GM12874 (cell line): ENCODE measurements around the gene SLC22A23.

ENCODE experiments used
- TF ChIP-seq, protein P1 (sequence below): IDR thresholded peaks from 2 replicates; pipeline ENCODE4 v1.5.1; 2011; ENCODE audit warnings: low read depth, mild to moderate bottlenecking, control low read depth, low read length, moderate library complexity; ENCODE audit not compliant: insufficient read depth

The SLC22A23 gene

DNA sequence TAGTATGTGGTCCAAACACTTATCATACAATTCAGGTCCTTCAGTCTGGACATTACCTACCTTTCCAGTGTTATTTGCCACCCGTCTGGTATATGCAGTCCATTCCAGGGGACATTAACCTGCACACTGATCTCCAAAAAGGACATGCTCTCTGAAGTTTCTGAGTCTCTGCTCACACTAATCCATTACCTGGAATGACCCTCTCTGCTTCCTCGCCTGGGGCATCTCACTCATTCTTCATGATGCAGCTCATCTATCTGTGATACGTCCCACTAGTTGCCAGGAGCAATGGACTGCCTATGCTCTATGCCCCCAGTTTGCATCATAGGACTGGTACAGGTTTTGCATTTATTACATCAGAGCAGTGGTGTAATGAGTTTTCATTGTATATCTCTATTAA, 223.5 kb downstream of the SLC22A23 start:
- TF ChIP-seq, protein P1, sequence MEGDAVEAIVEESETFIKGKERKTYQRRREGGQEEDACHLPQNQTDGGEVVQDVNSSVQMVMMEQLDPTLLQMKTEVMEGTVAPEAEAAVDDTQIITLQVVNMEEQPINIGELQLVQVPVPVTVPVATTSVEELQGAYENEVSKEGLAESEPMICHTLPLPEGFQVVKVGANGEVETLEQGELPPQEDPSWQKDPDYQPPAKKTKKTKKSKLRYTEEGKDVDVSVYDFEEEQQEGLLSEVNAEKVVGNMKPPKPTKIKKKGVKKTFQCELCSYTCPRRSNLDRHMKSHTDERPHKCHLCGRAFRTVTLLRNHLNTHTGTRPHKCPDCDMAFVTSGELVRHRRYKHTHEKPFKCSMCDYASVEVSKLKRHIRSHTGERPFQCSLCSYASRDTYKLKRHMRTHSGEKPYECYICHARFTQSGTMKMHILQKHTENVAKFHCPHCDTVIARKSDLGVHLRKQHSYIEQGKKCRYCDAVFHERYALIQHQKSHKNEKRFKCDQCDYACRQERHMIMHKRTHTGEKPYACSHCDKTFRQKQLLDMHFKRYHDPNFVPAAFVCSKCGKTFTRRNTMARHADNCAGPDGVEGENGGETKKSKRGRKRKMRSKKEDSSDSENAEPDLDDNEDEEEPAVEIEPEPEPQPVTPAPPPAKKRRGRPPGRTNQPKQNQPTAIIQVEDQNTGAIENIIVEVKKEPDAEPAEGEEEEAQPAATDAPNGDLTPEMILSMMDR: no peak

DNA sequence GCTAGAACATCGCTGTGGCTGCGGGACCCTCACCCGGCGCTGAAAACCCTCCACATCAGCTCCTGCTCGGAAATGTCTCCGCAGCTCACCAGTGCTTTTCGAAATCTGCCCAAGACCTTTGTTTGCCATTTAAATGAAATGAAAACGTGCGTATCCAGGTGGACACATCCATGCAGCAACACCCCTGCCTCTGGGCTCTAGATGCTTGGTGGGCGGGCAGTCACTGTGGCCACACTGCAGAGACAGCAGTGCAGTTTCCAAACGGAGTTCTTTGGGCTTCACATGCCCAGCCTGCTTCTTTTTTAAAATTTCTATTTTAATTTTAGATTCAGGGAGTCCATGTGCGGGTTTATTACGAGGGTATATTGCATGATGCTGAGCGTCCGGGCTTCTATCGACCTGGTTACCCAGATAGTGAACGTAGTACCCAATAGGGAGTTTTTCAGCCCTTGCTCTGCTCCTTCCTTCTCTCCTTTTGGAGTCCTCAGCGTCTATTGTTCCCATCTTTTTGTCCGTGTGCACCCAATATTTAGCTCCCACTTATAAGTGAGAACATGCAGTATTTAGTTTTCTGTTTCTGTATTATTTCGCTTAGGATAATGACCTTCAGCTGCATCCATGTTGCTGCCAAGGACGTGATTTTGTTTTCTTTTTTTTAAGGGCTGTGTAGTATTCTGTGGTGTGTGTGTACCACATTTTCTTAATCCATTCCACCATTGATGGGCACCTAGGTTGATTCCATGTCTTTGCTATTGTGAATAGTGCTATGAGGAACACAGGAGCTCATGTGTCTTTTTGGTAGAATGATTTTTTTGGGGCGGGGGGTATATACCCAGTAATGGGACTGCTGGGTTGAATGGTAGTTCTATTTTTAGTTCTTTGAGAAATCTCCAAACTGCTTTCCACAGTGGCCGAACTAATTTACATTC, 224.6 kb downstream of the SLC22A23 start:
- TF ChIP-seq, protein P1: no peak

DNA sequence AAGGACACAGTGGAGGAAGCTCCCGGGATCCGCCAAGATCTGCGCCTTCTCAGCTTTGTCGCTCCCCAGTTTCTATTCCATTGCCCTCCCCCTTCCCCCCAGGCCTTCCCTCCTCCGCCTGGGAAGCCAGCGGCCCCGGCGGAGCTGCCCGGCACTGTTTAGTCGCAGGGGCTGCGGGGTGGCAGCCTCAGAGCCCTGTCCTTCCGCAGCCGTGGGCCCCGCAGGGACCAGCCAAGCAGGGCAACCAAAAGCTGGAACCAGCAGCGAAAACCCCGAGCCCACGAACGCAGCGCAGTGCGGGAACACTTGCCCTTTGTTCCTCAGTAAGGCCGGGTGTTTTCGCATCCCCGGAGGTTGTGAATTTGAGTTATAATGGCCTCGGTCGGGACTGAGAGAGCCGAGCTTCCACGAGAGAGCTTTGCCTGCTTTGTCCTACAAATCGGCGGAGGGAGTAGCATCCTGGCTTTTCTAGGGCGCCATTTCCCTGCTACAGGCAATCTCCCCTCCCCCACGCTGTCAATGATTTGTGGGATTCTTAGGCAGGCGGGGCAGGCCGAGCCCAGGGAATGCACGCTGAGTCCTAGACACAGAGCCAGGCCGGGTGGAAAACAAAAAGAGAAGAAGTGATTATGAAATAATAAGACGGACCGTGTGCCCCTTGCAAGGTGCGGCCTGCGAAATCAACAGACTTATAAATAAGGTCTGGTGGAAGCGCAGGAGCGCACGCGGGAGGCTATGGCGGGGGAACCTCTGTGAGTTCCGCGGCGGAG, 225.4 kb downstream of the SLC22A23 start:
- TF ChIP-seq, protein P1: no peak

DNA sequence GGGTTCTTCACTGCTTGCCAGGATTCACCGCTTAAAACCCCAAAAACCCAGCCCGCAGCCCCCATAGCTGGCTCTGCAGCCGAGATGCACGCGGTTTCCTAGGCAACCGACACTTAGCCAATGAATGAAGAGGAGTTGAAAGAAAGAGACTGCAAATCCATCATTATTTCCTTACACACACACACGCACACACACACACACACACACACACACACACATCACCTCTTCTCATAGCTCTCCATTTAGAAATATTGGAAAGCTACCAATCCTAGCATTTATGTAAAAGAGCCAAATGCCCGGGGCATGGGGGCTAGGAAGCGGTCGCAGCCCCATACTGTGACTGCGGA, 226.0 kb downstream of the SLC22A23 start:
- TF ChIP-seq, protein P1: no peak

DNA sequence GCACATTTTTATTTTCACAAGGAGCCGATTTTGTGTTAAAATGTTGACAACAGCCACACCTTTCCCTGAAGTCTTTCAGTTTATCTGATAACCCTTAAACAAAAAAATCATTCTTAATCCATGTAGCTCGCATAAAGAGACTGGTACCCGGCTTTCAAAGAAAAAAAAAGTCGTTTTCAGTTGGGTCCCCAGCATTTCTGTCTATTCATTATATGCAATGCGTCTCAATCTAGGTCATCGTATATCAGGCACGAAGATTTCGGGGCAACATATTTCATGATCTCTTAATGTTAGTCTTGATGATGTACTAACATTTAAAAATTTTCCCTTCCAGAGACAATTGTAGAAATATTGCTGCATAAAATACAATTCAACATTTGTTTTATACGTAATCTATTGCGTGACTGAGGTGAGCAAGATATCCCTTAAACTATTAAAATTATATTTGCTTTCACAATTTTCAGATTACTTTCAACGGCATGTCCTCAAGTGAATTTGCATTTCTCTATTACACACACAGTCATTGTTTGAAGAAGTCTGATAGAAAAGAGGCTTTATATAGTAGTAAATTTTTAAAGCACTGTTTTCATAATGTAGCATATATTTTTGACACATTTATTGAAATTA, 226.5 kb downstream of the SLC22A23 start:
- TF ChIP-seq, protein P1: no peak

DNA sequence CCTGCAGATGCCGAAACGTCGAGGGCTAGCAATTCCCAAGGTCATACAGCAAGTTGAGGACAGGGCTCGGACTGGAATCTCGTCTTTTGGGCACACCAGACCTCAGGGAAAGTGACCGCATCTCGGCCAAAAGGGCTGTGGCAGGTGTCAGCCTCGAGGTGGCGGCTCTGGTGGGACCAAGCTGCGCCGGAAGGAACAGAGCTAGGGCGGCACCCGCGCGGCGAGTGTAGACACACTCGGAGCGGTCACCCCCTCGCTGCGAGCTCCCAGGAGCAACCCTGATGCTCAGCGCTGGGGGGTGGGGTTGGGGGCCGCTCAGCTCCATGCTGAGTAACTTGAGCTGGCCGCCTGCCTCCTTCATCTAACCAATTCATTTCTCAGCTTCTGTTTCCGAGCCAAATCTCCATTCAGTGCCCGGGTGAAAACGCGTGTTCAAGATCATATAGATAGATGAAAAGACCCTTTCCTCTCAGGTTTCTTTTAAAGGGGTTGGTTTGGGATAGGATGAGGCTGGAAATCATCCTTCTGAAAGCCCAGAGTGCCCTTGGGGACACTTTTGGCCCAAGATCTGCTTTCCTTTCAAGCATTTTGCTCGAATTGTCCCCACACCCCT, 227.2 kb downstream of the SLC22A23 start:
- TF ChIP-seq, protein P1: peak; percentile 44
